Testis (tissue), 2 donors: ENCODE data around the gene COLEC11.

Source experiments
- CTCF ChIP-seq, 3 experiments: fragments of 450-650 bp in 2 of 3; fragments of 200-600 bp in 1 of 3; sonication (generic) in 1 of 3; IDR thresholded peaks; one replicate each; pipeline ENCODE4 v1.5.1; 2016 to 2019; ENCODE audit warnings: antibody characterized with exemption in 3 of 3, mild to moderate bottlenecking in 2 of 3, moderate library complexity in 1 of 3
- POLR2A ChIP-seq: fragments of 450-650 bp; IDR thresholded peaks from one replicate; pipeline ENCODE4 v1.6.1; 2017; ENCODE audit warnings: antibody characterized with exemption, mild to moderate bottlenecking, moderate library complexity

GRCh38 chr2:3575534-3576262 lies 19.2 kb upstream of the COLEC11 start:
- TF ChIP-seq CTCF (IDR thresholded peaks at IDR 0.05): no peak
- TF ChIP-seq POLR2A: no peak
